Type B pancreatic cell (in vitro differentiated cells): Measurements from ENCODE around the gene MYO18A. TPM values are rescaled to one million over a fixed set of nuclear protein-coding genes. Genes with fewer than 3 reads are reported as not detected.
A peak's percentile ranks its signal among the peaks of the same experiment; 100 is the strongest.

Source experiments
- DNase-seq: peaks from one replicate; pipeline ENCODE4 v3.0.0; 2021; ENCODE audit warnings: mixed read lengths; ENCODE audit not compliant: unreplicated experiment; ENCODE audit errors: extremely low spot score
- H3K27ac Mint-ChIP-seq: 2 replicates; pipeline ENCODE4 v1.8.0; 2021; ENCODE audit warnings: mild to moderate bottlenecking, mixed read lengths
- H3K27me3 Mint-ChIP-seq: 2 replicates; pipeline ENCODE4 v1.8.0; 2021; ENCODE audit warnings: mixed read lengths
- H3K36me3 Mint-ChIP-seq: 2 replicates; pipeline ENCODE4 v1.8.0; 2021; ENCODE audit warnings: mixed read lengths
- H3K4me1 Mint-ChIP-seq: one replicate; pipeline ENCODE4 v1.8.0; 2021; ENCODE audit warnings: mixed read lengths; ENCODE audit not compliant: unreplicated experiment
- H3K4me3 Mint-ChIP-seq: 2 replicates; pipeline ENCODE4 v1.8.0; 2021; ENCODE audit warnings: mild to moderate bottlenecking, mixed read lengths
- H3K9me3 Mint-ChIP-seq: 2 replicates; pipeline ENCODE4 v1.8.0; 2021; ENCODE audit warnings: mixed read lengths
- CTCF ChIP-seq: fragments of 200-600 bp; sonication (generic); conservative IDR thresholded peaks from 2 replicates; pipeline ENCODE4 v1.5.0; 2021; ENCODE audit warnings: antibody characterized with exemption, mild to moderate bottlenecking
- total RNA-seq: library from RNA; stranded (reverse); gene quantifications from 2 replicates; pipeline ENCODE4 v1.2.1, GENCODE V29; 2021; ENCODE audit warnings: low replicate concordance

Gene MYO18A
- total RNA-seq, 1 donor from 2014 or later, result 46.6 TPM

GRCh38 chr17:29060475-29060874 lies 119.7 kb downstream of the MYO18A start:
- Mint-ChIP-seq H3K9me3 (no peaks in the 10 kb centered on the region), H3K27ac (peak overlapping the region; percentile 8), H3K27me3 (peaks cover 43% of the 10 kb centered on the region), H3K4me1 (peaks cover 16% of the 10 kb centered on the region), H3K4me3 (no peak overlapping the region), H3K36me3 (no peaks in the 10 kb centered on the region)
- no peak for DNase-seq
- no peak for TF ChIP-seq CTCF

DNA sequence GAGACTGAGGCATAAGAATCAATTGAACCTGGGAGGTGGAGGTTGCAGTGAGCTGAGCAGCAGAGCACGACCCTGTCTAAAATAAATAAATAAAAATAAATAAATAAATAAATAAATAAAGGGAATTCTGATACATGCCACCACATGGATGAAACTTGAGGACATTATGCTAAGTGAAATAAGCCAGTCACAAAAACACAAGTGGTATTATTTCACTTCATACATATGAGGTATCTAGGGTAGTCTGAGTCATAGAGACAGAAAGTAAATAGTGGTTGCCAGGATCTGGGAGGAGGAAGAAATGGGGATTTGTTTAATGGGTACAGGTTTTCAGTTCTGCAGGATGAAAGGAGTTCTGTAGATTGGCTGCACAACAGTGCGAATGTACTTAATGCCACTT lies 120.9 kb downstream of the MYO18A start:
- Mint-ChIP-seq H3K4me1 (peaks cover 28% of the 10 kb centered on the region), H3K27me3 (peaks cover 55% of the 10 kb centered on the region), H3K9me3 (no peaks in the 10 kb centered on the region), H3K27ac (no peak overlapping the region), H3K36me3 (no peaks in the 10 kb centered on the region), H3K4me3 (no peak overlapping the region)
- DNase-seq, result no peak
- TF ChIP-seq CTCF, result no peak

DNA sequence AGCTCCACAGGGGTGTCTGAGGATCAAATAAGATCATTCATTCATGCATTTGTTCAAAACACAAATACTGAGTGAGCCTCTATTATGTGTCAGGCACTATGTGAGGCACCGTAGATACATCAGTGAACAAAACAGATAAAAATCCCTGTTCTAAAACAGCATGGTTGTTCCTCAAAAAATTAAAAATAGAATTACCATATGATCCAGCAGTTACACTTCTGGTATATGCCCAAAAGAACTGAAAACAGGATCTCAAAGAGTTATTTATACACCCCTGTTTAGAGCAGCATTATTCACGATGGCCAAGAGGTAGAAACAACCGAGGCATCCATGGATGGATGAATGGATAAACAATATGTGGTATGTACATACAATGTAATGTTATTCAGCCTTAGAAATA lies 121.8 kb downstream of the MYO18A start:
- Mint-ChIP-seq H3K9me3 (no peaks in the 10 kb centered on the region), H3K27me3 (peaks cover 57% of the 10 kb centered on the region), H3K36me3 (no peaks in the 10 kb centered on the region), H3K27ac (no peak overlapping the region), H3K4me3 (no peak overlapping the region), H3K4me1 (peaks cover 30% of the 10 kb centered on the region)
- no peak for DNase-seq
- no peak for TF ChIP-seq CTCF

- Mint-ChIP-seq H3K36me3 (no peaks in the 10 kb centered on the region), H3K9me3 (no peaks in the 10 kb centered on the region), H3K27me3 (peaks cover 55% of the 10 kb centered on the region), H3K4me1 (peaks cover 26% of the 10 kb centered on the region), H3K27ac (no peak overlapping the region), H3K4me3 (no peak overlapping the region)
- no peak for DNase-seq
- TF ChIP-seq CTCF, result no peak
Observed at GRCh38 chr17:29057361-29057760, 122.8 kb downstream of the MYO18A start.

DNA sequence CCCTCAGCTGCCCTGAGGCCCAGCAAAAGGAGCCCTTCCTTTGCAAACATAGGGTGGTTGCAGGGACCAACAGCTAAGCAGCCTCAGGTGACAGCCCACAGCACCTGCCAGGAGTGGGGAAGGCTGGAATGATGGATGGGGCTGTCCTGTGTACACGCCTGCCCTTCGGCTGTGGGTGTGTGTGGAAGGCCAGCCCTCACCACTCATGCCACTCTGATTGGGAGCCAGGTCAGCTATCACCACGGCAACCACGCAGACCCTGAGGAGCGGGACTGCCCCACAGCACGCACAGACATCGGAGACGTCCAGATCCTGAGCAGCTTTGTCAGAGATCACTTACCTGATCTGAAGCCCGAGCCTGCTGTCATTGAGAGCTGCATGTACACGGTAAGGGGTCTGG lies 125.4 kb downstream of the MYO18A start:
- no peaks in the 10 kb centered on the region for H3K36me3 Mint-ChIP-seq
- H3K27ac Mint-ChIP-seq, result peak overlapping the region; percentile 73
- H3K9me3 Mint-ChIP-seq, result no peaks in the 10 kb centered on the region

More for the DNA sequence above, 125.4 kb downstream of the MYO18A start:
- Mint-ChIP-seq H3K27me3 (peaks cover 51% of the 10 kb centered on the region), H3K4me3 (peak overlapping the region; percentile 46), H3K4me1 (peaks cover 19% of the 10 kb centered on the region)
- no peak for DNase-seq
- no peak for TF ChIP-seq CTCF
